Fibroblast of skin of scalp (primary cell): Measurements from ENCODE around the gene RHOT1.
"Not testable (repeated sequence)": the region's sequence is repeated elsewhere in the genome, so short reads cannot be mapped to it uniquely, and the experiment has no call there.

Experiments
- DNase-seq: peaks from one replicate; pipeline ENCODE4 v3.0.0-alpha.2; 2013

The RHOT1 gene

GRCh38 chr17:32235588-32235987 is 93.3 kb downstream of the RHOT1 start:
- DNase-seq: no peak

GRCh38 chr17:32239456-32239855 is 97.2 kb downstream of the RHOT1 start:
- no peak for DNase-seq

GRCh38 chr17:32240750-32241149 is 98.4 kb downstream of the RHOT1 start:
- DNase-seq: peak; percentile 51

GRCh38 chr17:32241640-32242039 is 99.3 kb downstream of the RHOT1 start:
- DNase-seq: no peak

DNA sequence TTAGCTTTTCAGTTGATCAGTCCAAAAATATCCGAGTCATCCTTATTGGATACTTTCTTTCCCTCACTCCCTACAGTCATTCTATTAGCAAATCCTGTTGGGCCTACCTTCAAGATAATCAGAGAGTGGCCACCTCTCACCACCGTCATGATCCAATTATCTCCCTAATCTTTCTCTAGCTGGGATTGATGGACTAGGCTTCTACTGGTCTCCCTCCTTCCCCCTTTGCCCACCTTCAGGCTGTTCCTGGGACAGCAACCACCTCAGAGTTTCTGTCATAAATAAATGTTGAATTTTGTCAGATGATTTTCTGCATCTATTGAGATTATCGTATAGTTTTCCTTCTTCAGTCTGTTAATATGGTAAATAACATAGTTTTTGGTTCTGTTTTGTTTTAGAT is 107.2 kb downstream of the RHOT1 start:
- DNase-seq: no peak

GRCh38 chr17:32253117-32253611 is 110.9 kb downstream of the RHOT1 start:
- DNase-seq: peak; percentile 74

GRCh38 chr17:32256012-32256700 is 113.9 kb downstream of the RHOT1 start:
- DNase-seq: no peak

DNA sequence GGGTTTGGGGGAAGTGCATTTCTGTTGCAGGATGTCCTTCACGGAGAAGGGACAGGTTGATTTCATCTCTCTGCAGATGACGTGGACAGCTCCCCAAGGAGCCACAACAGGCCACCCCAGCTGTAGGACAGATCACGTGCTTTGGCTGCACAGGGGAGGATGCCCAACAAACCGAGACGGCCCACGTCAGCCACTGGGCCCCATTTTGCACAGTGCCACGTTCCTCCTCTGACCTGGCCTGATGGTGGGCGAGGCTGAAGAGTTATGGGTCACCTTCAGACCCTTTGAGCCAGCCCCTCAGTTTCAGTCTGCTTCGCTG is 114.4 kb downstream of the RHOT1 start:
- DNase-seq: no peak

DNA sequence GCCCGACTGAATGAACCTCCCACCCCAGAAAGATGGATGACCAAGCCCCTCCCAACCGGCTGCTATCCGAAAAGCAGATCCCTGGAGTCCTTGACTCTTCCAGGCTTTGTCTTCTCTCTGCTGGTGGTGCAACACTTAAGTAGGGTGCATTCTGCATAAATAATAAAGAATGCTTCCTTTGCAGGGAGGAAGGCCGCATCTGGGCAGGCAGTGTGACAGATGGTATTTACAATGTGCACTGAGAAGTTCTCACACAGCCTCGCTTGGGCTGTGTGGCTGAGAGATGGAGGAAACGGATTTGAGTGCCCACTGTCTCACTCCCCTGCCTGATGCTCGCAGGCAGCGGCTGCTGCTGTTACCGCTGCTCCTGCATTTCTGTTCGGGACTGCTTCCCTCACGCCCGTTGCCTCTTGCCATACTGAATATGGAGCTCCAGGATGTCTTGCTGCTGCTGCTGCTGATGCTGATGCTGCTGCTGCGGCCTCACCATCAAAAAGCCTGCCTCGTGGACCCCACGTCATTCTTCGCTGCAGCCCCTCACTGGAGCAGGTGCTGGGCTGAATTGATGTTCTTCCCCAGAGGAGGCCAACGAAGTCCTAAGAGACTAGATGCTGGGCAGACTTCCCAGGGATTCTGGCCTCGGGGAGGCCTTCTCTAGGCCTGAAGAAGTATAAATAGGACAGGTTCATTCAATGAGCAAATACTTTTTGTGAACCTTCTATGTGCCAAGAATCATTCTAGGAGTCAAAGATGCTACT is 116.3 kb downstream of the RHOT1 start:
- DNase-seq: no peak

DNA sequence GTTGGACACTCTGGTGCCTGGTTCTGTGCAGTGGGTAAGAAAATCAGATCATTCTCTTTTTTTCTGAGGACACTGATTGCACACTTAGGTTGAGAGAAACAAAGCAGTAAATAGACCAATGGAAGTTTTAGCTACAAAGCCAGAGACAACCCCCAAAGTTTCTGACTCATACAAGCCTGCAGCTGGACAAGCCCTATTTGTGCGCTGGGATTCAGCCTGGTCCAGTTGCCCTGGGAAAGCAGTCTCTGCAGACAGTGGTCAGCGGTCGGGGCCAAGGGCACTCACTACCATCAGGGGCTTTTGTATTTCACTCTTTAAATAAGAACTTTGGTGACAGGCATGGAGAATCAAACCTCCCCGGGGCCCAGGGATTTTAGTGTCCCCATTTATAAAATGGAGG is 117.3 kb downstream of the RHOT1 start:
- DNase-seq: no peak

- no peak for DNase-seq
These were observed 119.1 kb downstream of the RHOT1 start for GRCh38 chr17:32261417-32261736.

DNA sequence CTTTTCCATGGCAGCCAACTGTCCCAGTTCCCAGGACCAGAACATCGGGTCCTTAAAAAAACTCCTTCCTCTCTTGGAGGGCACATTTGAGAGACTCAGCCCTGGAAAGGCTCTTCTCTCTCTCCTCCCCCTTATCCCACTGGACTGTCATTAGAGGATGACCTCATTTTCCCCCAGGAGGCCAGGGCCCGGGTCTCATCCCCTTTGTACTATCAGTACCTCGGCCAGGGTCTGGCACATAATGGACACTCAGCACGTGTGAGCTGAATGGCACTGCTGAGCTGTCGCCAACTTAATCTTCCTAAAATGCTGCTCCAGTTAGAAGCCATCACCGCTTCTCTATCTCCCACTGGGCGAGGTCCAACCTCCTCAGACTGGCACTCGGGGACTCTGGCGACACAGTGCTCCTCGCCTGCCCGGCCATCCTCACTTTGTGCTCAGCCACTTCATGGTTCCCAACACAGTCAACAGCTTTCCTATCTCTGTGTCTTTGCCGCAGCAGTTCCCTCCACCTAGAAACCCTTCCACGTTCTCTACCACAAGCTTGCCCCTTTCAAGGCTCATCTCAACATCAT is 119.7 kb downstream of the RHOT1 start:
- DNase-seq: no peak

DNA sequence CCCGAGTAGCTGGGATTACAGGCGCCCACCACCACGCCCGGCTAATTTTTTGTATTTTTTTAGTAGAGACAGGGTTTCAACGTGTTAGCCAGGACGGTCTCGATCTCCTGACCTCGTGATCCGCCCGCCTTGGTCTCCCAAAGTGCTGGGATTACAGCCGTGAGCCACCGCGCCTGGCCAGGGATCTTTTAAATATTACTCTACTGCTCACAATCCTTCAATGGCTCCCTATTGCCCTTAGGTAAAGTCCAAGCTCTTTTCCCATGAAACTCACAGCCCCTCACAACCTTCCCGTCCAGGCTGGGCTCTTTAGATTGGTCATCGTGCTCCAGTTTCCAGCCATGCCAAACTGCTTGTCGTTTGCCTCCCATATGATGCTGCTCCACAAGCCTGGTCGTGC is 121.2 kb downstream of the RHOT1 start:
- DNase-seq: not testable (repeated sequence)

DNA sequence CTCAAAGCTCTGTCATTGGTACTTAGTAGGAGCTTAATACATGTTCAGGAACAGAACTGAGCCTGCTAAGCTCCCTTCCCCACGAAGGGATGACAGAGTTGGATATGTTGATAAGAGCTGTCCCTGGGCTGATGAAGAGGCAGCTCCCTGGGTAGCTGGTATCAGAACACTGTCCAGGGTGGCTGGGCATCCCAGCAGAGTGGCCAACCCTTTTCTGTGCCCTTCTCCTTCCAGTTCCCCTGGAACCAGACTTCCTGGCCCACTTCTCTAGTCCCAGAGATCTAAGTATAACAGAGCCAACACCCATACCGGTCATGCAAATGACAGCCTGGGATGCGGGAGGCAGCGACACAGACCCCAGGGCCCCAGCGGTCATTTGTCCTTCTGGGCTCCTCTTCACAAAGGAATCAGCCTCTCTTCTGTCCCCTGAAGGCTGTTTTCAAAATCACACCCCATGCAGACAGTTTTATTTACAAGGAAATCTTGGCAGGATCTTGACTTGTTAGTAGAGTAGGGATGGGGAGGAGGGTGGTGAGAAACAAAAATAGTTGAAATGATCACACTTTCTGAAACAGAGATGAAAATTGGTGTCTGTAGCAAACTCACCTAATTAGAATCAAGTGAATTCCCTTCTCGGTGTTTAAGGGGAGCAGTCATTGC is 122.0 kb downstream of the RHOT1 start:
- DNase-seq: no peak

DNA sequence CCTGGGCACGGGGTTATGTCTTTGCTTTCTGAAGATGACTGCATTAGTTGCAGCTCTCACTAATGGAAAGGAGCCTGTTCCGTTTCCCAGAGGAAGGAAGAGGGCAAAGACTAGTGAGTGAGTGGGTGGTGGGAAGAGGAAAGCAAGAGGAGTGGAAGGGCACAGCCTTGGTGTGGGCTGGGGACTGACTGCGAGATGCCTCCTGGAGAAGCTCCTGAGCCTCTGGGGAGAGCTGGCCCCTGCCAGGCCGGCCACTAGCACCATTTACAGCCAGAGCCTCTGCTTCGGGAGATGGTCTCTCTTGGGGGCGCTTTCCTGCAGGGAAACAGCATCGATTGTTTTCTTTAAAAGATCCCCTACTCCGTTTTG is 122.5 kb downstream of the RHOT1 start:
- no peak for DNase-seq

DNA sequence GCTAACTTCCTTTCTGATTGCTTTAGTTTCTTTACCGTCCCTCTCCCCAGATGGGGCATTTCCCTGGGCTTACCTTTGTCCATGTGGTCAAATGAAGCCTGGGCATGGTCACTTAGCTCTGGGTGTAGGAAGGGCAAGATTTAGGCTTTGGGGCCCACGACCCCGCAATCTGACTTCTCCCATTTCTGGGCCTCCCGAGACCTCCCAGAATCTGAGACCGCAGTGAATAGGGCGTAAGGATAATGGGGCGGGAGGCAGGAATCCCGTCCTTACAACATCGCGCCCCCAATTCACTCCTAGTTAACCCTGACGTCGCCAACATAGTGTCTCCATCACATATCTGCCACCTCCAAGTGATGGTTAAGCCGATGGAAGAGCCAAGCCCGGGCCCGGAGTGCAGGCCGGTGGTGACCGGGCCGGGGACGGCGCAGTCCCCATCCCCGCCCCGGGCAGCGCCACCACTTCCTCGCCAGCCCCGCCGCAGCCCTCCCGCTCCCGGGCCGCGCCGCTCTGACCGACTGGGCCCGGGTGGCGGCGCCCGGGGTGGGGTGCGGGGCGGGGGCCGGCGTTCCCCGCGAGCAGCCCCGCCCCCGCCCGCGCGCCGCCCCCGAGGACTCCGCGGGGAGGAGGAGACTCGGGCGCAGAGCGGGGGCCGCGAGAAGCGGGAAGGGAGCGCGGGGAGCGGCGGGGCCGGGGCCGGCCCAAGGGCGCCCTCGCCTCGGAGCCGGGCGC is 123.1 kb downstream of the RHOT1 start, which contains the start of gene RHBDL3:
Gene RHBDL3, plus strand, starts transcription at position 641 of the 732 bp plus-strand sequence. CDS start 358 bp downstream, outside the sequence.
- peak; percentile 31 for DNase-seq

DNA sequence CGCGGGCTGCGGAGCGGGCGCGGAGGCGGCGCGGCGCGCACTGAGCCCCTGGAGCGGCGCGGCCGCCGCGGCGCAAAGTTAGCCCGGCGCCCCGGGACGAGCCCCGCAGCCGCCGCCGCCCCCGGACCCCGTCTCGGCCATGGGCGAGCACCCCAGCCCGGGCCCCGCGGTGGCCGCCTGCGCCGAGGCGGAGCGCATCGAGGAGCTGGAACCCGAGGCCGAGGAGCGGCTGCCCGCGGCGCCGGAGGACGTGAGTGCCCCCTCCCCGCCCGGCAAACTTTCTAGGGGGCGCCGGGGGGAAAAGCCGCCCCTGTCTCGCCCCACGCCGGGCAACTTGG is 123.7 kb downstream of the RHOT1 start:
- DNase-seq: no peak

GRCh38 chr17:32266389-32267301 is 124.3 kb downstream of the RHOT1 start:
- DNase-seq: no peak

- DNase-seq: no peak
These were observed 125.4 kb downstream of the RHOT1 start for GRCh38 chr17:32267690-32268205.

DNA sequence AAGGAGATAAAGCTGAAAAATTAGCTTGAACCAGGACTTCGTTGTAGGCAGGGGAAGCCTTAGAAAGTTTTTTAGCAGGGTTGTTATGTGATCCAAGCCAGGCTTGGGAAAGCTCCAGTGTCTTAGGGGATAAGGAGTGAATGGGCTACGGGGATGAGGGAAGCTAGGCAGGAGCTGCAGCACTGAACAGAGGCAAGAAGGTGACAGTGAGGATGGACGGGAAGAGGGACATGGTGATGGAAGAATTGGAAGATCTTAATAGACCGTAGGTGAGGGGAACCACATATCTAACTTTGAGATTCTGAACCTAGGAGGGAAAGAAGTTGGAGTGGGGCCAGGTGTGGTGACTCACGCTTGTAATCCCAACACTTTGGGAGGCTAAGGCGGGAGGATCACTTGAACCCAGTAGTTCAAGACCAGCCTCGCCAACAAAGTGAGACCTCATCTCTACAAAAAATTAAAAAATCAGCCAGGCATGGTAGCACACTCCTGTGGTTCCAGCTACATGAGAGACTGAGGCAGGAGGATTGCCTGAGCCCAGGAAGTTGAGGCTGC is 126.5 kb downstream of the RHOT1 start:
- DNase-seq: no peak

GRCh38 chr17:32269377-32269776 is 127.1 kb downstream of the RHOT1 start:
- no peak for DNase-seq
